ENCODE data around the gene SIX1. TPM values are rescaled to one million over a fixed set of nuclear protein-coding genes. Genes with fewer than 3 reads are reported as not detected.

Gene SIX1
- total and polyA plus RNA-seq, 2 of the 13 experiments (the other 11 are each of a cell fraction or from before 2014, with no cell fraction given), result 1.7 to 6.5 TPM

GRCh38 chr14:60647081-60647836 lies 2.0 kb downstream of the SIX1 start (continued):
- TF ChIP-seq ZNF20 (CRISPR knock-in tag; IDR thresholded peaks at IDR 0.05), result no peak
- 0 out of 2 replicates have a peak, but pooled peaks have one; percentile 41 for TF ChIP-seq RBFOX2 (IDR thresholded peaks at IDR 0.05; ENCODE audit: low read depth, low read length)
- peak; percentile 57 for TF ChIP-seq SAP130 (CRISPR knock-in tag; IDR thresholded peaks at IDR 0.05; ENCODE audit: low read depth)
- 0 out of 2 replicates have a peak, but pooled peaks have one; percentile 39 for TF ChIP-seq HIC2 (CRISPR knock-in tag; IDR thresholded peaks at IDR 0.05; ENCODE audit: low read depth)
- no peak for TF ChIP-seq HCFC1 (IDR thresholded peaks at IDR 0.05; ENCODE audit: low read depth, low read length)
- no peak for TF ChIP-seq SOX5 (CRISPR knock-in tag; IDR thresholded peaks at IDR 0.05; ENCODE audit: borderline replicate concordance)
- no peak for TF ChIP-seq CENPT (CRISPR knock-in tag; IDR thresholded peaks at IDR 0.05; ENCODE audit: low read depth)
- peak; percentile 54; the same call in 1 of the 2 replicates for TF ChIP-seq HNF1B (CRISPR knock-in tag; IDR thresholded peaks at IDR 0.05)
- no peak for TF ChIP-seq ZNF75D (CRISPR knock-in tag; IDR thresholded peaks at IDR 0.05; ENCODE audit: borderline replicate concordance)
- no peak for TF ChIP-seq ZNF556 (CRISPR knock-in tag; IDR thresholded peaks at IDR 0.05; ENCODE audit: borderline replicate concordance)
- TF ChIP-seq ZNF746 (CRISPR knock-in tag; IDR thresholded peaks at IDR 0.05), result no peak
- no peak for TF ChIP-seq CENPX (CRISPR knock-in tag; IDR thresholded peaks at IDR 0.05)
- peak; percentile 52; the same call in 1 of the 2 replicates for TF ChIP-seq PHF8 (CRISPR knock-in tag; IDR thresholded peaks at IDR 0.05)
- no peak for TF ChIP-seq ZNF318 (CRISPR knock-in tag; IDR thresholded peaks at IDR 0.05)
- TF ChIP-seq ZNF891 (CRISPR knock-in tag; IDR thresholded peaks at IDR 0.05), result no peak
